Measurements from ENCODE around the gene UBE2R2.

GRCh38 chr9:33906769-33907168 is 89.8 kb downstream of the UBE2R2 start:
- TF ChIP-seq, protein P1, sequence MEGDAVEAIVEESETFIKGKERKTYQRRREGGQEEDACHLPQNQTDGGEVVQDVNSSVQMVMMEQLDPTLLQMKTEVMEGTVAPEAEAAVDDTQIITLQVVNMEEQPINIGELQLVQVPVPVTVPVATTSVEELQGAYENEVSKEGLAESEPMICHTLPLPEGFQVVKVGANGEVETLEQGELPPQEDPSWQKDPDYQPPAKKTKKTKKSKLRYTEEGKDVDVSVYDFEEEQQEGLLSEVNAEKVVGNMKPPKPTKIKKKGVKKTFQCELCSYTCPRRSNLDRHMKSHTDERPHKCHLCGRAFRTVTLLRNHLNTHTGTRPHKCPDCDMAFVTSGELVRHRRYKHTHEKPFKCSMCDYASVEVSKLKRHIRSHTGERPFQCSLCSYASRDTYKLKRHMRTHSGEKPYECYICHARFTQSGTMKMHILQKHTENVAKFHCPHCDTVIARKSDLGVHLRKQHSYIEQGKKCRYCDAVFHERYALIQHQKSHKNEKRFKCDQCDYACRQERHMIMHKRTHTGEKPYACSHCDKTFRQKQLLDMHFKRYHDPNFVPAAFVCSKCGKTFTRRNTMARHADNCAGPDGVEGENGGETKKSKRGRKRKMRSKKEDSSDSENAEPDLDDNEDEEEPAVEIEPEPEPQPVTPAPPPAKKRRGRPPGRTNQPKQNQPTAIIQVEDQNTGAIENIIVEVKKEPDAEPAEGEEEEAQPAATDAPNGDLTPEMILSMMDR (conservative IDR thresholded peaks at IDR 0.05 in 1 of 2, IDR thresholded peaks at IDR 0.05 in 1 of 2; ENCODE audit: low read depth in 1 of 2, low read length in 2 of 2): no peak
- no peak for TF ChIP-seq EZH2 (IDR thresholded peaks at IDR 0.05; ENCODE audit: low read length, missing control alignments)

Measured in fibroblast of lung (primary cell).